ENCODE results near the gene EEIG1.

The EEIG1 gene

DNA sequence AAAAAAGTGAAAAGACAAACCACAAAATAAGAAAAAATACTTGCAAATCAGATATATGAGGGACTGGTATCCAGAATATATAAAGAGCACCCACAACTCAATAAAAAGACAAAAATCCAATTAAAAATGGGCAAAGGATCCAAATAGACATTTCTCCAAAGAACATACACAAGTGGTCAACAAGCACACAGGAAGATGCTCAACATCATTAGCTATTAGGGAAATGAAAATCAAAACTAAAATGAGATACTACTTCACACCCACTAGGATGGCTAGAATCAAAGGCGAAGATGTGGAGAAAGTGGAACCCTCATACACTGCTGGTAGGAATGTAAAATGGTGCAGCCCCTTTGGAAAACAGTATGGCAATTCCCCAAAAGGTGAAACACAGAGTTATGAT is 22.1 kb downstream of the EEIG1 start:
- DNase-seq: no peak

DNA sequence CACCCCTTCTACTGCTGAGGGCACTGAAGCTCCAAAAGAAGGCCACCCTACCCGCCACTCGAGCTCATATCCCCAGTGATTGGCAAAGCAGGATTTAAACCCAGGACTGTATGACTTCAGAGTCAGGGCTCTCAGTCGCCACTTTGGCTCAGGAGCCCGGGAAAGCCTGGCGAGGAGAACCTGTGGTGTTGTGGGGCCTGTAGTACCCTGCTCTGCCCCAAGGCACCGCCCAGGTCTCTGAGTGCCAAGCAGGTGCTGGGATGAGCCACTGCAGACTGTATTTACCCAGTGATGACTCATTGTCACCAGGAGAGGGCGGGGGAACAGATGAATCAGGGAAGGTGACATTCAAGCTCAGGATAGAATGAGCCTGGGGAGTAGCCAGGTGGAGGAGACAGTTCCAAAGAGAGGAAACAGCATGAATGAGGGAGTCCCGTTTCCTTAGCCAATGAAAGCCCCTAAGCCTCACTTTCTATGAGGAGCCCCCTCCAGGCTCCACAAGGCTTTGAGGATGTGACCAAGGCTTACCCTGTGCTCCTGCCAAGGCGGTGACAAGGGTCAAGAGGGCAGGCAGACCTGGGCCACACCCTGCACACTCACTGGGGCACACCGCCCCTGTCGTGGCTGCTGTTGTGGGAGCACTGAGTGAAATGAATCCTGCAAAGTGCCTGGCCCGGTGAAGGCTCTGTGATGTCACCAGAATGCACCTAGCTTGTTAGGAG is 25.3 kb downstream of the EEIG1 start:
- peak; percentile 34 for DNase-seq

DNA sequence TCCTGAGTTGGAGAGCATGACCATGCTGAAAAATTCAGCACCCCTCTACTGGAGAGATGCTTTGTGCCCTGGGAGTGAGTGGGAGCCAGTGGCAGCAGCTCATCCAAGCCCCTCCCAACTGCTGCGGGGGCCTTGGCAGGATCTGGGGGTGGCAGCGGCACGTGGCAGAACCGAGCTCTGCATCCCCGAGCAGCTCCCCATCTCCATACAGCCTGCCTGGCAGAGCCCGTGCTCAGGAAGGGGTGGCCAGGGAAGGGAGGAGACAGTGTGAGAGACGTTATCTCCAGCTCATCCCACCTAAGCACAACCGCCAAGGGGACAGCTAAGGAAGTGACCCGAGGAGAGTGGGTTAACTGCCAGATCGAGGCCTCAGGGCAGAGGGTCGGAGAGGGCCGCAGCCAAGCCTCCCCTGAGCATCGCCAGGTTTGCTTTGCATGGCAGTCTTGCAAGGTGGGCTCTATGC is 25.9 kb downstream of the EEIG1 start:
- no peak for DNase-seq

GRCh38 chr9:127953768-127954505 is 26.9 kb downstream of the EEIG1 start:
- no peak for DNase-seq

DNA sequence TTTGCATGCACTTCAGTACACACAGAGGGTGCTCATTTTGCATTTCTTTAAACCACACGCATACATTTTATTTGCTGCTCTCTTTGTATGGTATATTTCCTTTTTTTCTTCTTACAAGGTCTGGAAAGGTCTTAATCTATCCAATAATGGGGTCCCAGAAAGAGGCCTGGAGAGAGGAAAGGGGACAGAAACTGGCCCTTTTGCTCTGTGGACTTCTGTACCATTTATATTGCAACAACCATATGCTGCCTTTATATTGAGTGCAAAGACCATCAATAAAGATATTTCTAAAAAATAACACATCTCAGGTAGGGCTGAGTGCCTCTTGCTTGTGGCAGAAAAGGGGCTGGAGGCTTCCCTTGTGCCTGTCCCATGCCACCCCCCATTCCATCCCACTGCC is 27.6 kb downstream of the EEIG1 start:
- DNase-seq: no peak

- no peak for DNase-seq
Observed at GRCh38 chr9:127950513-127951289, 30.1 kb downstream of the EEIG1 start.

DNA sequence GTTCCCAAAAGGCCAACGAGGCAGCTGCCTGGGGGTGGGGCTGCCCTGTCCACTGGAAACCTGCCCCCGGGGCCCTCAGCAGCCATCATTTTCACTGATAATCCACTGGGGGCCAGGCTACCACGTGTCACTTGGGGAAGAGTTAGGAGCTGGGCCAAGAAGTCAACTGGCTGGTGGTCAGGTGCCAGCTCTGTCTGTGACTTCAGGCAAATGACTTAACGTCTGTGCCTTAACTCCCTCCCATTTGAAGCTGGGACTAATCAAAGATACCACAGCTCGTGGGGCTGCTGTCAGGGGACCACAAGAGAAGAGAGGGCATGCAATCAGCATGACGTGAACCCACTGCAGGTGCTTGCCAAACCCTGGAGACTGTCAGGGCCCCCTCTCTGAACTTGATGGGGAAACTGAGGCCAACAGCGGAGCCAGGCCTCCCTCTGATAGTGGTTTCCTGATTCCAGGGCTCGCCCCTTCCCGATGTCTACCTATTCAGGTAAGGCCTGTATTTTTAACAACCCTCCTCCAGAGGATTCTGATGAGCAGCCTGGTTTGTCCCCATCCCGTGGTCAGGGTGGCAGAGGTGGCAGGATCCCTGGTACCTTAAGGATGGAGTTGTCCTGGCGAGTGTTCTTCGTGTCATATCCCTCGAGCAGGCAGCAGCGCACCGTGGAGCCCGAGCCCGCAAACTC is 30.8 kb downstream of the EEIG1 start:
- DNase-seq: no peak

- DNase-seq: no peak
Observed at GRCh38 chr9:127947841-127948710, 32.7 kb downstream of the EEIG1 start.

GRCh38 chr9:127946728-127947127 is 34.1 kb downstream of the EEIG1 start:
- DNase-seq: no peak

DNA sequence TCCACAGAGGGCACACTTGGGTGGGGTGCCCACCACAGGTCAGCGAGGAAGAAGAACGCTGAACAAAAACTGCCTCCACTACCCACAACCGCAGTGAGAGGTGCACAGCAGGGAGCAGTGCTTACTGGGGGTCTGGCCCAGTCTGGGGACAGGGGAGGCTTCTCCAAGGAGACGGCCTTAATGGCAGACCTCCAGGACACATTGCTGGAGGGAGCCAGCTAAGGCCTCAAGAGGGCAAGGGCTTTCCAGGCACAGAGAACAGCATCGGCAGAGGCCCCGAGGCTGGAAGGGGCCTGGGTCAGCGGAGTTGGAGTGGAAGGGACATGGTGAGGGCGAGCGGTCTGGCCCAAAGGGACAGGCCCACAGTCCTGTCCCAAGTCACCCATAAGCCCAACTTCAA is 34.8 kb downstream of the EEIG1 start:
- DNase-seq: no peak

DNA sequence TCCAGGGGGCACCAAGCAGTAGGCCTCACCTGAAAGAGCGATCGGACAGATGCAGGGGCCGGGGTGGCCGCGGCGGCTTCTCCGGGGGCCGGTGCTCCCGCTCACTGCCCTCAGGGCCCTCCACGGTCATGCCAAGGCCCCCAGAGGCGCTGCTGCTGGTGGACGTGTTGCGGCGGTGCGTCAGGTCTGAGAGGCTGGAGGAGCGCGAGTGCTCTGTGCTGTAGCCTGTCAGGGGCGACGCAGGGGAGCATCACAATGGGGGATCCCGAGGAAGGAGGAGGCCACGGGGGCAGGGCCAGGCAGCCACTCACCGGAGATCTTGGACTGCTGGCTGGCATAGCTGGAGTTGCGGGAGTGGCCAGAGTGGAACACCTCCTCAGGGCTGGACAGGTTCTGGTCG is 35.5 kb downstream of the EEIG1 start:
- no peak for DNase-seq

DNA sequence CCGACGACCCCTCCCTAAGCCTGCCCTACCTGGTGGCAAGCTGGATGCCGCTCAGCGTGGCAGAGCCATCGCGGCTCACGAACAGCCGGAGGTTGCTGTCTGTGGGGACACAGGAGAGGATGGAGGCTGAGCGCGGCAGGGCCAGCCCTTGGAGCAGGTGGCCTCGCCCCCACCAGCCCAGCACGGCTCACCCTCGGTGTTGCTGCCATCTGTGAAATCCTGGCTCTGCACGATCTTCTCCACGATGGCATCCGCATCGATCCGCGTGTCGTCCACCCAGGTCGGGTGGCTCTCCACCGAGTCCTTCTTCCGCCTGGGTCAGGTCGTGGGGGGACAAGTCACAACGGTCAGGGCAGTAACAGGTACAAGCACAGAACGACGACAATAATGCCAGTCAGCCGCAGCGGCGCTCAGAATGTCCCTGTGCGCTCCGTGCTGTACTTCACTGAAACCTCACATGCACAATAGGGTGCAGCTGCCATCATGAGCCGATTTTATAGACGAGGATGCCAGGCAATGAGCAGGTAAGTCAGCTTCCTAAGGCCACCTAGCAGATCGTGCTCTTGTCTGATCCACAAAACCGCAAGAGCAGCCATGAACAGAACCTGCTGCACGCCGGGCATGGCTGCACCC is 36.1 kb downstream of the EEIG1 start:
- DNase-seq: no peak

GRCh38 chr9:127943731-127944144 is 37.1 kb downstream of the EEIG1 start:
- DNase-seq: peak; percentile 21

DNA sequence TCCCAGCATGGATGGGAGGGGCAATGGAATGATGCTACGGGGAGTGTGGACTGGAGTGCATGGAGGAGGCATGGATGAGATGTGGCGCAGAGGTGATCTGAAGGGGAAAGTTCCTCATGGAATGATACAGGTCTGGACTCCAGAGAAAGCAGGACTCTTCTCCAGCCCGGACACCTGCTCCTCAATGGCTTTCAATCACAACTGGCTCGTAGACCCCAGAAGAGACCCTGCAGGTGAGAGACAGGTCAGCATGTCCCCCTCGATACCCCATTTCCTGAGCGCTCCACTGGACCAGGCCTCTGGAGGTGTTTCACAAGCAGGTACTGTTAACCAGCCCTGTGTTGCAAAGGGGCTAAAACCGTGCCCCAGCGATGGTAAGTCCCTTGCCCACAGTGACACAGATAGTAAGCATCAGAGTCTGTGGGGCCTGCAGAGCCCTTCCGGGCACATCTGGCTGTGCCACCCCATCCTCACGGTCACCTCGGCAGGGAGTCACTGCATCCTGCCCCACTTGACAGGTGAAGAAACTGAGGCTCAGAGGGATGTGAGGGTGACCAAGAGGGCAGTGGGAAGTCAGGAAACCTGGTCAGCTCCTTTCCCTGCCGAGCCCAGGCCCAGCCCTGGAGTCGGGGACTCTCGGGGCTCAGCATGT is 37.7 kb downstream of the EEIG1 start:
- no peak for DNase-seq

GRCh38 chr9:127942216-127943010 is 38.4 kb downstream of the EEIG1 start:
- peak; percentile 30 for DNase-seq

GRCh38 chr9:127941961-127942215 is 38.9 kb downstream of the EEIG1 start:
- DNase-seq: no peak

DNA sequence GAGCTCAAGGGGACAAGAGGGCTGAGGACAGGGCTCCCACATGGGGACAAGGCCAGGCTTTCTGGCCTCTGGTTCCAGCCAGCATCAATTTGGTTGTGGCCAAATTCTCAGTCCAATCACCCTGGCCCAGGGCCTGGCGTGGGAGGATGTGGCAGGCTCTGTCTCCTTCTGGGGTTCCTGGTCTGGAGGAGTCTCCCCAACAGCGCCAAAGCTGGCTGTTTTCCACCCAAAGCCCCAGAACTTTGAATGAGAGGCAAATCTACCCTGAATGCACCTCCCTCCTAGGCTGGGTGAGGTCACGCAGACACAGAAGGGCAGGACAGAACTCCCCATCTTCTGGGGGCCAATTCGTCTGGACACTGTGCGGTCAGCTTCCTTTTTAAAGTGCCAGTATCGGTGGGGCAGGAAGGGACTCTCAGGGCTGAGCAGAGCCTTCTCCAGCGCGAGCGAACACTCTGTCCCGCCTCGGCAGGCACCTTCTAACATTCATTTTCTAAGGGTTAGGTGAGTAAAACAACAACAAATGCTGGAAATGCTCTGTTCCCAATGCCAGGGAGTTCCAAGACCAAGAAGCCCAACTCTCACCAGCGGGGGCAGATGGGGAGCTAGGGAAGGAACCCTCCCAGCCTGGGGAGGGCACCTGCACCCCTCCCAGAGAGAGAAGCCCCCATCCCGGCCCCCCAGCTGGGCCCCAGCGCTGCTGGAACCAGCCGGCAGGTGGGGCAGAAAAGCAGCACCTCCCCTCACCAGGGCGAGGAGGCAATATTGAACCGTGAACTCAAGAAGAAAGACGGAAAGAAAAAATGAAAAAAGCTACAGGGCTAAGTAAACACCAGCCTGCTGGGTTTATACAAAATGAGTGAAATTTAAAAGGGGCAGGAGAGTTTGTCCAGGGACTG is 39.5 kb downstream of the EEIG1 start:
- peak; percentile 10 for DNase-seq

DNA sequence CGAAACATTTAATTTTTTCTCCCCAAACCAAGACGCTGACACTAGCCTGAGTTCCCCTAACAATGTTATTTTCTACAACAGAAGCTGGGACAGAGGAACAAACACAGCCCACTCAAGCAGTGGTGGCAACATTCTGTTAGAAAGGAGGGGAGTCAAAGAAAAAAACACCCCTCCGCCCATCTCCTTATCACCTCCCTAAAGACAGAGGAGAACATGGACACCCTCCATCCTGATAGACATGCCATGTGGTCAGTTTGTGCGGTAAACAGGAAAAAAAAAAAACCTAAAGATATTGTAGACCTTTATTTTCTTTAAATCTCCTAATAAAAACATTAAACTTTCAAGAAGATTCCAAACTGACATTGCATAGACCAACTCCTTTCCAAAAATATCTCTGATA is 40.2 kb downstream of the EEIG1 start:
- DNase-seq: no peak

GRCh38 chr9:127938298-127938690 is 42.5 kb downstream of the EEIG1 start:
- no peak for DNase-seq
